HG02884 (cell line): Measurements from ENCODE around the gene ABCC5.
"Not testable (repeated sequence)": the region's sequence is repeated elsewhere in the genome, so short reads cannot be mapped to it uniquely, and the experiment has no call there.

Source experiments
- ATAC-seq: cut with Tn5 transposase; IDR thresholded peaks from one replicate; pipeline ENCODE4 v1.9.1; 2021; ENCODE audit warnings: mild to moderate bottlenecking, moderate library complexity; ENCODE audit not compliant: unreplicated experiment

ABCC5 gene

DNA sequence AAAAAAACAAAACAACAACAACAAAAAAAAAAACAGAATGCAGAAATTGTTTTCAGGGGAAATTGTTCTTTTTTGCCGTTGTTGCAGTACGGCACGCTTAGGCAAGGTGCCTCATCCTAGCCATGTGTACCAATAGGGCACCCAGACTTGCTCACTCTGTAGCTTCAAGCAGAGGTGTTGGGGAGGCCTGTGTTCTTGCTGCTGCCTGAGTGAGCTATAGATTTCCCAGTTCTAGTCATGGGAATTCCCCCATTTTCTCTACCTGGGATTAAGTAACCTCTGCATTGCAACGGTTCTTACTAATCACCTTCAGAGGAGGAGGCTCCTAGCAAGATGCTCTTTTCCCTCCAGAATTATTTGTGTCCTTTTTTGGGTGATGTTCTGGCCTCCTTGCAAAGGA is 120.1 kb downstream of the ABCC5 start:
- no peak for ATAC-seq

GRCh38 chr3:183896610-183897009 is 121.1 kb downstream of the ABCC5 start:
- ATAC-seq: no peak

- no peak for ATAC-seq
Observed at GRCh38 chr3:183896184-183896583, 121.5 kb downstream of the ABCC5 start.

DNA sequence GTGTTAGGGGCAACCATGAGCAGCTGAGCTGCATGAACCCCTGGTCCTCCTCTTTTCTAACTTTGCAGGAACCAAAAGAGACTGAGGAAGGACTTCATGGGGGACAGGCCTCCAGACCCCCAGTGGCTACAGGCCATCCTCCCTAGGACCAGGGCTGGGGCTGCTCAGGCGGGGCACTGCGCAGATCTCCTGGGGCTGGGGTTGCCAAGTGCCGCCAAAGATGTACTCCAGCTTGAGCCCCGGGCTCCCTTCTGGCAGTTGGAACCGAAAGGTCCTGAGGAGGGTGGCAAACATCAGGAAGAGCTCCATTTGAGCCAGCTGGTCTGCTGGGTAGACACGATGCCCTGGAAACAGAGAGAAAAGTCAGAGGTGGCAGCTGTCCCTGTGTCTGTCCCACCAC is 121.9 kb downstream of the ABCC5 start:
- no peak for ATAC-seq

GRCh38 chr3:183895296-183895695 is 122.4 kb downstream of the ABCC5 start:
- no peak for ATAC-seq

DNA sequence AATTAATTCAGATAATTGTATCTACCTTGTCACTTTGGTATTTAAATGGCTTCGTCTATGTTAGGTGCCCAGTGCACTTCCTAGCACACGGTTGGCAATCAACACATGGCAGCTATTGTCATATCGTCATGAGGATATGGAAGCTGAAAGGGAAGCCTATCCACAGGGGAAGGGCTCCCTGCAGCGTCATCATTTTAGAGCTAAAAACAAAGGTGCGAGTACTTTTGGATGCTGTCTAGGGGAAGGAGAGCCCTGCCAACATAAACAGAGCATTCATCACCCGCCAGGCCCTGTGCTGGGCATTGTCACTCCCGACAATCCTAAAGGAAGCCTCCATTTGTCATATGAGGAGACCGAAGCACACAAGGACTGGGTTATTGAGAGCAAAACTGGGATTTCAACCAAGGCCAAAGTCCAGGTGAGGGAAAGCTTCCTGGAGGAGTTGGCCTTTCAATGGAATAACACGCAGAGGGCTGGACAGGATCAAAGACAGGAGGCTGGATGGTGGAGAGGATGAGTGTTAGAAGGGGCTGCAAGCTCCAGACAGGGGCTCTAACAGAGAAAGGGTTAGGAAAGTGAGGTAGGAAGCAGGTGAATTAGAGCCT is 125.0 kb downstream of the ABCC5 start:
- no peak for ATAC-seq

DNA sequence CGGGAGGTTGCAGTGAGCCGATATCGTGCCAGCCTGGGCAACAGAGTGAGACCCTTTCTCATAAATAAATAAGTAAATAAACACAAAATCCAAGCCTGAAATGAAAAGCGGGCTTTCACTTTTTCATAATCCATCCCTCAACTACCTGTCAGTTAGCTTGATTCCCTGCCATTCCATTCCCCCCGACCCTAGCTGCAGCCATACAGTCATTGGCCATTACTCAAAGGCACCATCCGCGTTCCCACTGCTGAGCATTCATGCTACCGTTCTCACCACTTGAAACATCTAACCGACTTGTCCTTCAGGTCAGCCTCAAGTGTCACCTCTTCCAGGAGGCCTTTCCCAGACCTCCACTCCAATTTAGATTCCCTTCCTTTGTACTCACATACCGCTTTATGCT is 131.9 kb downstream of the ABCC5 start:
- no peak for ATAC-seq

DNA sequence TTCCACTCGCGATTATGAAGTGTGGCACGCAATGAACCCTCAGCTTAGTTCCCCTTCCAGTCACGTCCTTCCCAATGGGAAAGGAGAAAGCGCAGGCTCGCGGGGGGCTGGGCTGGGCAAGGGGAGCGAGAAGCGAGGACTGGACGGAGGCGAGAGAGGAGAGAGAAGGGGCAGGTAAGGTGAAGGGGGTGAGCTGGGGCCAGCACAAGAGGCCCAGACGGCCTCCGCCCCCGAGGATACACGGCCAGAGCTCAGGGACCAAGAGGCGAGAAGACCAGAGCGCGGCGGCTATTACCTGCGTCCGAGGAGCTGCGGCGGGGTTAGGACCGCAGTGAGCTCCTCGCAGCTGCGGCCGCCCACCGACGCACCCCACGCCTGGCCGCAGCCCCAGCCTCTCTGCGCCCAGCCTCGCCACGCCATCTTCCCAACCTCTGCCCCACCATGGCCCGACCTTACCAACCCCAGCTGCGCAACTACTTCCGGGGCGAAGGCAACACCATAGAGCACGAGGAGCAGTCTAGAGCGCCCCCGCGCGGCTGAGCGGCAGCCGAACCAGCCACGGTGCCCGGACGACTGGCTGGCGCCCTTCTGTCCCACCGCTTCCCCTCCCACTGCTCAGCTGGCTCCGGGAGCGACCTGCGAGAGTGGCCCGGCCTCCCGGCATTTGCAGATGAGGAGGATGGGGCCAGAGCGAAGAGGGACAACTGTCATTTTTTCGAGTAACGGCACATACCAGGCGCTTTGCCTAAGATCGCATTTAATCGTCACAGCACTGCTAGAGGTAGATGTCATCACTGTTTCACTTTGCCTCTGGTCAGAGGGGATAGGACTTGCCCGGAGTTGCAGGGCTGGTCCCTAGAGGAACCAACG is 133.0 kb downstream of the ABCC5 start, which contains the start of gene PARL:
PARL (minus strand) TSS at position 454 of the 870 bp plus-strand sequence; CDS start at position 420, 34 bp downstream.
- ATAC-seq: peak; percentile 98

DNA sequence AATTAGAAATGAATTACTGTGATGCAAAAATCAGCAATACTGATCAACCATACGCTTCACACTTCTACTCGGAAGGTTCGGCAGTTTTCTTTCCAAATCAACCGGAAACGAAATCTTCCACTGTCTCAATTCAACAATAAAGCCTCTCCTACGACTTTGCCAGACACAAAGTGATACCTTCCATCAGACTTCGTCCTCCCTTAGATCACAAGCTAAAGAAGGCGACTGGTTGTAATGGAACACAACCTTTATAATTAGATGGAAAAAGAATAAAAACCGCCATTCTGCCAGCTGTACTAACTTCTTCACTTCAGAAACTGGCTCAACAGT is 133.6 kb downstream of the ABCC5 start:
- no peak for ATAC-seq

DNA sequence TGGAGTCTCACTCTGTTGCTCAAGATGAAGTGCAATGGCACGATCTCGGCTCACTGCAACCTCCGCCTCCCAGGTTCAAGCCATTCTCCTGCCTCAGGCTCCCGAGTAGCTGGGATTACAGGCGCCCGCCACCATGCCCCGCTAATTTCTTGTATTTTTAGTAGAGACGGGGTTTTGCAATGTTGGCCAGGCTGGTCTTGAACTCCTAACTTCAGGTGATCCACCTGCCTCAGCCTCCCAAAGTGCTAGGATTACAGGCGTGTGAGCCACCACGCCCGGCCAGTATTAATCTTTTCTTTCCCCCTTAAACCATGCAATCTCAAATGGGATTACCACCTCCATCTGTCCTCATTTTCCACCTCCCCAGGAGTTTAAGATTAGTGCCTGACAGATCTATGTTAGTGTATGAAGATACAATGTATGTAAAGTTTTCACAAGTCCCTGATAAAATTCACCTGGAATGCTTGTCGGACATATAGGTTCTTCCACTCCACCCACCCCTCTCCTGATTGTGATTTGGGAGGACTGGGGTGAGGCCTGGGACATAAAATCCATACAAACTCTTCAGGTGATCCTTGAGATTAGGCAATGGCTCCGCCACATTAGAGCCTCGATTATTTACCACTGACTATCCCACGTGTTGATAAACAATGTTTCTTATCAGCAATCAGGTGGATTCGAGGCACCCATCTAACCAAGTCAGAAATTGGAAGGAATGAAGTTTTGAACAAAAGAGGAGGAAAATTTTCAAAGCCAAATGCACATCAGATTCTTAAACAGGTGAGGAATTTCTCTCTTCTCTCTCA is 134.2 kb downstream of the ABCC5 start:
- no peak for ATAC-seq

DNA sequence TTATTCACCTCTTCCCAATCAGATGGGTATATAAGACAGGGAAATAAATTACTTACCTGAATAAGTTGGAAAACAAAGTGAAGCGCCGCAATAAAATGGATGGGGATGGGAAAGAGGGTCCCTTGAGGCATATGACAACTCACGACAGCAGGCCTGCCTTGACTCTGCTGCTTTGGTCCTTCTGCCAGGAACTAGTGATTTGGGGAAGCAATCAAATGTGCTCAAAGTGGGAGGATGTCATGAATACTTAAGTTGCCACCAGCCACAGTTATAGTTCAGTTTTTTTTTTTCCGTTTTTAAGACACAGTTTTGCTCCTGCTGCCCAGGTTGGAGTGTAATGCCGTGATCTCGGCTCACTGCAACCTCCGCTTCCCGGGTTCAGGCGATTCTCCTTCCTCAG is 137.6 kb downstream of the ABCC5 start:
- ATAC-seq: no peak

DNA sequence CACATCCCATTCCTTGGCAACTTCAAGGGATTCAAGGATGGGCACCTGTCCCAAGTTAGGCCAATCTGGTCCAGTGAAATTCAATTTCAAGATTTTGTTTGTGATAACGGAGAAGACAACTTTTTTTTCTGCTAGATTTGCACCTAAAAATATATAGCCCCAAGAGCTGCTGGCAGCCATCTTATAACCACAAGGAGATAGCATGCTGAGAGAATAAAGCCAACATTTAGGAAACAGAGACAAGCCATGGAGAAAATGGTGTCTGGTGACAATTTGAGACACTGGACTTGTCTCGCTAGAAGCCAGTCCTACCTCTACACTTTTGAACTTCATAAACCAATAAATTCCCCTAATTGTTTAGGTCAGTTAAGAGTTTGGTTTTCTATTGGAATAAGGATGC is 138.4 kb downstream of the ABCC5 start:
- no peak for ATAC-seq

GRCh38 chr3:183878071-183878470 is 139.6 kb downstream of the ABCC5 start:
- no peak for ATAC-seq

GRCh38 chr3:183877227-183877626 is 140.5 kb downstream of the ABCC5 start:
- not testable (repeated sequence) for ATAC-seq

DNA sequence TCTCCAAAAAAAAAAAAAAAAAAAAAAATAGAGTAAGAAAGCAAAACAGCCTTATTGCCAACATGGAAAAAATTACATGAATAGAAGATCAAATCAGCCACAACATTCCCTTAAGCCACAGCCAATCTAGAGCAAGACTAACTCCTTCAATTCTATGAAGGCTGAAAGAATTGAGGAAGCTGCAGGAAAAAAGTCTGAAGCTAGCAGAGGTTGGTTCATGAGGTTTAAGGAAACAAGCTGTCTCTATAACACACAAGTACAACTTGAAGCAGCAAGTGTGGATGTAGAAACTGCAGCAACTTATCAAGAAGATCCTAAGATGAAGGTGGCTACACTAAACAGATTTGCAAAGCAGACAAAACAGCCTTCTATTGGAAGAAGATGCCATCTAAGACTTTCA is 142.3 kb downstream of the ABCC5 start:
- no peak for ATAC-seq

DNA sequence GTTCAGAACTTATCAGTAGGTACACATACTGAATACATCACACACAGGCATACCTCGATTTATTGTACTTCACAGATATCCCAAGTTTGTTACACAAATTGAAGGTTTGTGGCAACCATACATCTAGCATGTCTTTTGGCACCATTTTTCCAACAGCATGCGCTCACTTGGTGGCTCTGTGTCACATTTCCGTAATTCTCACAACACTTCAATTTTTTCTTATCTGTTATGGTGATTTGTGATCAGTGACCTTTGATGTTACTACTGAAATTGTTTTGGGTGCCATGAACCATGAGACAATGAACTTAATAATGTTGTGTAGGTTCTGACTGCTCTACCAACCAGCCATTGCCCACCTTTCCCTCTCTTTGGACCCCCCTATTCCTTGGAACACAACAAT is 143.8 kb downstream of the ABCC5 start:
- no peak for ATAC-seq

DNA sequence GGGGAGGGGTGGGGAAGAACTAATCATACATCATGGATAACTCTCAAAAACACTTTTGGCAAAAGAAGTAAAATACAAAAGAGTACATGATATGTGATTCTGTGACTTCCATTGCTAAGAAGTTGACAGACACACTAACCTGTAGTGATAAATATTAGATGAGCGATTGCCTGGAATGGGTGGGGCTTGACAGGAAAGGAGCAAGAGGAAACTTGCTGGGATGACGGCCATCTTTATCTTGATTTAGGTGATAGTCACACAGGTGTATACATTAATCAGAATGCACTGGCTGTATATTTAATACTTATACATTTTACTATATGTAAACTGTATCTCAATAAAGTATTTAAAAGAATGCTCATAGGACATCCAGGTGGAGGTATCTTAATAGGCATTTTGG is 146.1 kb downstream of the ABCC5 start:
- ATAC-seq: no peak

- no peak for ATAC-seq
Observed at GRCh38 chr3:183870563-183870962, 147.1 kb downstream of the ABCC5 start.
